KMS-11 (cell line): Measurements from ENCODE around the gene FHIT.
"Not testable (repeated sequence)": the region's sequence is repeated elsewhere in the genome, so short reads cannot be mapped to it uniquely, and the experiment has no call there.

Source experiments
- H2AFZ ChIP-seq: fragments of 200-600 bp; sonication (generic); 2 replicates; pipeline ENCODE4 v1.6.1; 2016; ENCODE audit warnings: antibody characterized with exemption, mixed run types, low read depth
- H3K27ac ChIP-seq: fragments of 200-600 bp; sonication (generic); 2 replicates; pipeline ENCODE4 v1.6.1; 2016; ENCODE audit warnings: mild to moderate bottlenecking, mixed run types
- H3K27me3 ChIP-seq: fragments of 200-600 bp; sonication (generic); 2 replicates; pipeline ENCODE4 v1.6.1; 2017; ENCODE audit warnings: mild to moderate bottlenecking, low read depth, mixed run types, moderate library complexity; ENCODE audit not compliant: insufficient read depth
- H3K36me3 ChIP-seq: fragments of 200-600 bp; sonication (generic); 2 replicates; pipeline ENCODE4 v1.6.1; 2017; ENCODE audit warnings: mild to moderate bottlenecking, mixed run types; ENCODE audit not compliant: insufficient read depth
- H3K4me1 ChIP-seq: fragments of 200-600 bp; sonication (generic); 2 replicates; pipeline ENCODE4 v1.6.1; 2016; ENCODE audit warnings: mild to moderate bottlenecking, low read depth, mixed run types; ENCODE audit not compliant: poor library complexity, severe bottlenecking
- H3K4me2 ChIP-seq: fragments of 200-600 bp; sonication (generic); 2 replicates; pipeline ENCODE4 v1.7.0; 2016; ENCODE audit warnings: mild to moderate bottlenecking, mixed run types
- H3K4me3 ChIP-seq: fragments of 200-600 bp; sonication (generic); IDR thresholded peaks from 2 replicates; pipeline ENCODE4 v1.6.1; 2017; ENCODE audit warnings: low read depth, low read length, mixed read lengths; ENCODE audit not compliant: insufficient read depth
- H3K79me2 ChIP-seq: fragments of 200-600 bp; sonication (generic); 2 replicates; pipeline ENCODE4 v1.6.1; 2016; ENCODE audit warnings: low read depth, mixed run types; ENCODE audit not compliant: insufficient read depth
- H3K9ac ChIP-seq: fragments of 200-600 bp; sonication (generic); 2 replicates; pipeline ENCODE4 v1.6.1; 2016; ENCODE audit warnings: mild to moderate bottlenecking, mixed run types
- H4K20me1 ChIP-seq: fragments of 200-600 bp; sonication (generic); 2 replicates; pipeline ENCODE4 v1.6.1; 2016; ENCODE audit warnings: mild to moderate bottlenecking, mixed run types; ENCODE audit not compliant: insufficient read depth
- TF ChIP-seq, protein P1 (sequence below): fragments of 200-600 bp; sonication (generic); conservative IDR thresholded peaks from 2 replicates; pipeline ENCODE4 v1.6.1; 2017; ENCODE audit warnings: low read depth, mild to moderate bottlenecking, antibody characterized with exemption, low read length, moderate library complexity, mixed read lengths

The FHIT gene

DNA sequence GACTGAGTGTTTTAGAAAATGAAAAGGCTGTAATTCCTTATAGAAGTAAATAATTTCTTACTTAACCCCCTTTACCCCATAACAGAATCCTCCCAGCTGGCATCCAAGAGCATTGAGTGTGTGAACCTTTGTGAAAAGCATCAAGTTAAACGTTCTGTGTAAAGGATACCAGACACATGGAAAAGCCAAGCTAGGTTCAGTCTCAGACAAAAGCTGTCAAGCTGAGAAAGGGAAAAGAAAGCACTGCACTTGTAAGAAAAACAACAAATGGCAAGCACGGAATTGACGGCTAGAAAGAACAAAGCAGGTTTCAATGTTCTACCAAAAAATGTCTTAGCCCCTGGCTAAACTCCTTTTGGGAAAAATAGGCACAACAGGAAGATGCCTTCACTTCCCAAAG is 176.5 kb downstream of the FHIT start:
- Histone ChIP-seq H3K4me3 (no peak overlapping the region), H2AFZ (no peak overlapping the region), H3K4me2 (no peak overlapping the region), H4K20me1 (no peaks in the 10 kb centered on the region), H3K79me2 (no peaks in the 10 kb centered on the region), H3K4me1 (no peaks in the 10 kb centered on the region), H3K27ac (no peak overlapping the region), H3K27me3 (no peaks in the 10 kb centered on the region), H3K9ac (no peak overlapping the region), H3K36me3 (no peaks in the 10 kb centered on the region)
- TF ChIP-seq, protein P1, sequence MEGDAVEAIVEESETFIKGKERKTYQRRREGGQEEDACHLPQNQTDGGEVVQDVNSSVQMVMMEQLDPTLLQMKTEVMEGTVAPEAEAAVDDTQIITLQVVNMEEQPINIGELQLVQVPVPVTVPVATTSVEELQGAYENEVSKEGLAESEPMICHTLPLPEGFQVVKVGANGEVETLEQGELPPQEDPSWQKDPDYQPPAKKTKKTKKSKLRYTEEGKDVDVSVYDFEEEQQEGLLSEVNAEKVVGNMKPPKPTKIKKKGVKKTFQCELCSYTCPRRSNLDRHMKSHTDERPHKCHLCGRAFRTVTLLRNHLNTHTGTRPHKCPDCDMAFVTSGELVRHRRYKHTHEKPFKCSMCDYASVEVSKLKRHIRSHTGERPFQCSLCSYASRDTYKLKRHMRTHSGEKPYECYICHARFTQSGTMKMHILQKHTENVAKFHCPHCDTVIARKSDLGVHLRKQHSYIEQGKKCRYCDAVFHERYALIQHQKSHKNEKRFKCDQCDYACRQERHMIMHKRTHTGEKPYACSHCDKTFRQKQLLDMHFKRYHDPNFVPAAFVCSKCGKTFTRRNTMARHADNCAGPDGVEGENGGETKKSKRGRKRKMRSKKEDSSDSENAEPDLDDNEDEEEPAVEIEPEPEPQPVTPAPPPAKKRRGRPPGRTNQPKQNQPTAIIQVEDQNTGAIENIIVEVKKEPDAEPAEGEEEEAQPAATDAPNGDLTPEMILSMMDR, result no peak

DNA sequence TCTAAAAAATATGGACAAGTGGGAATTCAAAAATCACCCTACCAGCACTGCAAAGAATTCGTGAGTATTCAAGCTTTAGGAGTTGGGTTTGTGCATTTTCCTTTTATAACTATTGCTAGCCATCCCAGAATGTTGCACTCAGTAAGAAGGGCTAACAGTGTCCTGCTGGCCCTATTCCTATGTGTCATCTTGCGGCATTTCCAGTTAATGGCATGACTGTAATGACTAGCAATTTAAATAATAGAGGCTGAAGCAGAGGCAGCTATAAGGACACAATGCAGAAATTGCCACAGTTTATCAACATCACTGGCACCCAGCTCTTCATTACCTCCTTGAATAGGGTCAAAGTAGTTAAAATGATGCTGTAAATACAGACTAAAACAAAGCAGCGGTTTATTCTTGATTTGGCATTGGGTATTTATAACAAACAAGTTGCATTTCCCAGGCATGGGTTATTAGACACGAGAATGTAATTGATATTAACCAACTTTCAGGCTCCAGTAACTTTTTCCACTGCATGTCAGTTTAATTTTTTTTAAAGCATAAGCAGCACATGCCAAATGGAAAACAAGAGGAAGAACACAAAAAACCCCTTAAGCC is 177.6 kb downstream of the FHIT start:
- no peak overlapping the region for H2AFZ ChIP-seq
- no peaks in the 10 kb centered on the region for H3K36me3 ChIP-seq
- no peak overlapping the region for H3K27ac ChIP-seq
- H3K9ac ChIP-seq, result no peak overlapping the region
- no peak overlapping the region for H3K4me3 ChIP-seq
- no peaks in the 10 kb centered on the region for H3K79me2 ChIP-seq
- H4K20me1 ChIP-seq, result no peaks in the 10 kb centered on the region
- TF ChIP-seq, protein P1, result no peak
- H3K27me3 ChIP-seq, result no peaks in the 10 kb centered on the region
- H3K4me1 ChIP-seq, result no peaks in the 10 kb centered on the region
- no peak overlapping the region for H3K4me2 ChIP-seq

DNA sequence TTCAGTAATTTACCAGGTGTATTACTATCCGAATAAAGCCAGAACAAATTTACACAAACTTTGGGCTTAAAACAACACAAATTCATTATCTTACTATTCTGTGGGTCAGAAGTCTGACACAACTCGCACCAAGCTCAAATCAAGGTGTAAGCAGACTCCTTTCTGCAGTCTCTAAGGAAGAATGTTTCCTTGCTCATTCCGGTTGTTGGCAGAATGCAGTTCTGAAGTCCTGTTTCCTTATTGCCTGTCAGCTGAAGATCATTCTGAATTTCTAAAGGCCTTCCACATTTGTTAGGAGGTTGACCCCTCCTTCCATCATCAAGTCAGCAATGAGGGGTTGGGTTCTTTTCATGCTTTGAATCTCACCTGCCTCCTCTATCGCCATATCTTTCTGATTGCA is 183.2 kb downstream of the FHIT start:
- H3K79me2 ChIP-seq, result no peaks in the 10 kb centered on the region
- TF ChIP-seq, protein P1, result no peak
- H3K4me3 ChIP-seq, result no peak overlapping the region

DNA sequence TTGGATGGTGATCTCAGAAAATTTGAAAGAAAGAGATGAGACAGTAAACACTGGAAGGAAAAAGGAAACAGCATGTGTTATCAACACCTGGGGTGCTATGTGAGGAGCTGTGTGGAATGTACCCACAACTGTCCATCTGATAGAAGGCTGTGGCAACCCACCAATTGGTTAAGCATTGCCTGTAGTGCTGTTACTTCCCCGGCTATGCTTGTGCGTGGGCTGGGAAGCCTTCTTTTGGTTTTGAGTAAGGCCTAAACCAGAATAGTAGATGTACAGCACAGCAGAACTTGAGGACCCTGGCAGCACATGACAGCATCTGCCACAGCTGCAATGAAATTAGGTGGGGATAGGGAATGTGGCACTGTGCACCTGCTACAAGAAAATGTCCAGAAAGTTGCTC is 184.5 kb downstream of the FHIT start:
- no peak overlapping the region for H3K27ac ChIP-seq
- H3K9ac ChIP-seq, result no peak overlapping the region
- no peak overlapping the region for H3K4me2 ChIP-seq
- H2AFZ ChIP-seq, result no peak overlapping the region
- no peaks in the 10 kb centered on the region for H4K20me1 ChIP-seq
- no peaks in the 10 kb centered on the region for H3K36me3 ChIP-seq
- H3K4me1 ChIP-seq, result no peaks in the 10 kb centered on the region
- H3K4me3 ChIP-seq, result no peak overlapping the region
- no peaks in the 10 kb centered on the region for H3K79me2 ChIP-seq
- TF ChIP-seq, protein P1, result no peak
- no peaks in the 10 kb centered on the region for H3K27me3 ChIP-seq

More for the DNA sequence above, 183.2 kb downstream of the FHIT start:
- Histone ChIP-seq H3K36me3 (no peaks in the 10 kb centered on the region), H2AFZ (no peak overlapping the region), H3K4me1 (no peaks in the 10 kb centered on the region), H3K9ac (no peak overlapping the region), H3K27ac (no peak overlapping the region), H3K4me2 (no peak overlapping the region), H3K27me3 (no peaks in the 10 kb centered on the region), H4K20me1 (no peaks in the 10 kb centered on the region)

DNA sequence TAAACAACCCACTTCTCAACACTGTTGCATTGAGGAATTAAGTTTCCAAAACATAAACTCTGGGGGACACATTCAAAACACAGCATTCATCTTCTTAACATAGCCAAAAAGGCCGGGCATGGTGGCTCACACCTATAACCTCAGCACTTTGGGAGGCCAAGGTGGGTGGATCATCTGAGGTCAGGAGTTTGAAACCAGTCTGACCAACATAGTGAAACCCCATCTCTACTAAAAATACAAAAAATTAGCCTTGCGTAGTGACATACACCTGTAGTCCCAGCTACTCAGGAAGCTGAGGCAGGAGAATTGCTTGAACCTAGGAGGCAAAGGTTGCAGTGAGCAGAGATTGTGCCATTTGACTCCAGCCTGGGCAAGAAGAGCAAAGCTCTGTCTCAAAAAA is 185.0 kb downstream of the FHIT start:
- H3K27me3 ChIP-seq, H3K4me2 ChIP-seq, H4K20me1 ChIP-seq, H2AFZ ChIP-seq, H3K79me2 ChIP-seq, H3K4me1 ChIP-seq, H3K36me3 ChIP-seq, H3K27ac ChIP-seq, H3K4me3 ChIP-seq, H3K9ac ChIP-seq: not testable (repeated sequence)
